ENCODE measurements around the gene NUBPL. TPM values are rescaled to one million over a fixed set of nuclear protein-coding genes. Genes with fewer than 3 reads are reported as not detected.
"Not testable (repeated sequence)": the region's sequence is repeated elsewhere in the genome, so short reads cannot be mapped to it uniquely, and the experiment has no call there.

NUBPL gene
- total RNA-seq, 2 donors from 2014 or later, result 13.8 to 26.6 TPM

GRCh38 chr14:31887929-31888580 is 326.9 kb downstream of the NUBPL start:
- DNase-seq (ENCODE audit: low spot score), result no peak
- intact Hi-C loops (cut with DNase I), result no loop called here

- no peak for DNase-seq (ENCODE audit: low spot score)
- intact Hi-C loops (cut with DNase I), result no loop called here
Observed at GRCh38 chr14:31889297-31889696, 328.1 kb downstream of the NUBPL start.

GRCh38 chr14:31890202-31890601 is 329.0 kb downstream of the NUBPL start:
- DNase-seq (ENCODE audit: low spot score); intact Hi-C loops (cut with DNase I): not testable (repeated sequence)

- no peak for DNase-seq (ENCODE audit: low spot score)
- intact Hi-C loops (cut with DNase I), result no loop called here
Observed at GRCh38 chr14:31893221-31893757, 332.1 kb downstream of the NUBPL start.

GRCh38 chr14:31894351-31894750 is 333.1 kb downstream of the NUBPL start:
- intact Hi-C loops (cut with DNase I), result no loop called here
- DNase-seq (ENCODE audit: low spot score), result no peak

- DNase-seq (ENCODE audit: low spot score), result no peak
- intact Hi-C loops (cut with DNase I), result no loop called here
Observed at GRCh38 chr14:31895206-31895605, 334.0 kb downstream of the NUBPL start.

GRCh38 chr14:31895646-31896045 is 334.4 kb downstream of the NUBPL start:
- intact Hi-C loops (cut with DNase I), result no loop called here
- no peak for DNase-seq (ENCODE audit: low spot score)

GRCh38 chr14:31897581-31898186 is 336.5 kb downstream of the NUBPL start:
- no peak for DNase-seq (ENCODE audit: low spot score)
- intact Hi-C loops (cut with DNase I), result no loop called here

GRCh38 chr14:31898838-31899528 is 337.8 kb downstream of the NUBPL start:
- intact Hi-C loops (cut with DNase I), result no loop called here
- DNase-seq (ENCODE audit: low spot score), result no peak

GRCh38 chr14:31902002-31902401 is 340.8 kb downstream of the NUBPL start:
- no peak for DNase-seq (ENCODE audit: low spot score)
- intact Hi-C loops (cut with DNase I), result no loop called here

GRCh38 chr14:31902945-31903646 is 341.9 kb downstream of the NUBPL start:
- intact Hi-C loops (cut with DNase I), result no loop called here

GRCh38 chr14:31909977-31910376 is 348.8 kb downstream of the NUBPL start:
- DNase-seq (ENCODE audit: low spot score), result no peak
- intact Hi-C loops (cut with DNase I), result no loop called here

More at GRCh38 chr14:31902945-31903646, 341.9 kb downstream of the NUBPL start:
- DNase-seq (ENCODE audit: low spot score), result no peak

Other genes starting within 250 kb of the NUBPL start
- 10 to 100 TPM; 44.6 to 48.1 TPM for gene HEATR5A, start 140.9 kb upstream of the NUBPL start, total RNA-seq
- 10 to 100 TPM; 16.5 to 16.8 TPM for gene DTD2, start 103.9 kb upstream of the NUBPL start, total RNA-seq
- not detected for gene GPR33, start 73.4 kb upstream of the NUBPL start, total RNA-seq